Measurements from ENCODE around the gene ZFP62. TPM values are rescaled to one million over a fixed set of nuclear protein-coding genes. Genes with fewer than 3 reads are reported as not detected.

ZFP62 gene
- 34.8 and 38.5 TPM in 2 replicates for total RNA-seq (2021; fragmentation: NEBNext Ultra II Directional; extraction: Animal tissue kit (Norgen Biotek cat#: 25700))
- 5.4 and 9.3 TPM in 2 replicates for polyA plus RNA-seq (2011; rRNA removed)
- 16.6 TPM for polyA plus RNA-seq (2011; cell fraction: cytosol; rRNA removed)
- polyA plus RNA-seq (2011; cell fraction: nucleus; rRNA removed): 11.9 TPM
- 22.4 to 34.9 TPM (median 24.3 TPM) in 4 replicates for polyA plus RNA-seq (2012, experiment 1 of 2)
- polyA plus RNA-seq (2012, experiment 2 of 2): 1.7 TPM
- polyA plus RNA-seq (2013, experiment 1 of 2): 28.3 TPM
- polyA plus RNA-seq (2013, experiment 2 of 2): 30.5 TPM
- 18.4 and 23.3 TPM in 2 replicates for polyA minus RNA-seq (2011; rRNA and poly(A)+ RNA removed)
- 19.0 TPM for polyA minus RNA-seq (2011; cell fraction: cytosol; rRNA and poly(A)+ RNA removed)
- 34.6 TPM for polyA minus RNA-seq (2011; cell fraction: nucleus; rRNA and poly(A)+ RNA removed)
- long read RNA-seq, experiment 1, partial matches to known transcripts: 2 of 12 reads
- long read RNA-seq, experiment 1, other reads (novel, unspliced or antisense): 10 of 12 reads
- long read RNA-seq, experiment 2, partial matches to known transcripts: 0 of 6 reads
- long read RNA-seq, experiment 2, other reads (novel, unspliced or antisense): 4 of 6 reads

DNA sequence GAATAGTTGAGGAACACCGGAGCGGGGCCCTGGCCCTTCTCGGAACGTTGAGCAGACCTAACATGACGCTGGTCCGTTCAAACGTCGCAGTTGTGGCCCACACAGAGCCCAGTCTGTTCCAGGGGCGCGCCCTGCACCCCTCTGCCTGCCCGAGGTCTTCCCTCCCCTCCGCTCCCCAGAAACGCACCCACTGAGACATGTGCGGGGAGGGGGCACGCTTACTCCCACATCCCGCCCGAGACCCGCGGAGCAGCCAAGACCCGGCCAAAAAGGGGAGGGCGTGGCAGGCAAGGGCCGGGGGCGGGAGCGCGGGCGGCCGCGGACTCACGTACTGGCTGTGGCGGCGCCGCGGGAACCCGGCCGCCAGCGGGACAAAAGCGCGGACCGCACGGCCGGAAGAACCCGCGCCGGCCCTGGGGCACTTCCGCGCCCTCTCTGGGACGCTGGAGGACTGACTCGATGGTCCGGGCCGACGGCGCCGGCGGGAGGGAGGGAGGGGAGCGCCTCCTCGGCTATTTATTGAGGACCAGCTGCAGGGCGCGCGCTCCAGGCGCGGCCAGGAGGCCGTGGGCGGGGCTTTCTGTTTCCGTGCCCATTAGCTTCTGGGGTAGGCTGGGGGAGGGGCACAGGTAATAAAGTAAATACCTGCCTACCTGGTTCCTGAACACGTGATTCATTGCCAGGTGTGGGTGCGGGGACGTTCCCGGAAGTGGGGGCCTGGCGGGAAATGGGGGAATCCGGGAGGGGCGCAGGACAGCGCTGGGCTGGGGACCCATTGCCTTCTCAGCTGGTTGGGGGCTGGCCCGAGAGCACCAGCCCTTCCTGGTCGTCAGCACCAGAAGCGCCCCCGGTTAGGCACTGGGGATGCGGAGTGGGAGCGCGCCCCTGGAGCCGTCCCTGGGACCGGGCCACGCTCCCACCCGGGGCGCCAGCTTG is at the start of gene ZFP62:
Gene ZFP62, minus strand, starts transcription at position 390 of the 936 bp plus-strand sequence. Its CDS starts 57 bp downstream, at position 333.
- no peak for FAIRE-seq
- Histone ChIP-seq H3K79me2 (ENCODE audit: control insufficient read depth in 1 of 2, insufficient read depth in 2 of 2, low read length in 2 of 2) (peaks cover 0 to 25% of the 10 kb centered on the region in 2 experiments; a peak in 2 of 4 replicates), H3K36me3 (ENCODE audit: control insufficient read depth in 2 of 4, insufficient read depth in 4 of 4, low read length in 3 of 4) (peaks cover 0 to 3% (median under 1%) of the 10 kb centered on the region in 4 experiments; a peak in 5 of 8 replicates), H2AFZ (ENCODE audit: low read length) (peak within 1 kb of the TSS; percentile 85), H3K9me3 (ENCODE audit: insufficient read depth in 2 of 2, low read depth in 1 of 2, low read length in 1 of 2) (no peaks in the 10 kb centered on the region), H3K18ac (ENCODE audit: extremely low read depth, low read length) (peak within 1 kb of the TSS; percentile 64), H3K79me1 (ENCODE audit: low read depth, low read length) (no peaks in the 10 kb centered on the region), H4K8ac (ENCODE audit: extremely low read depth, insufficient read depth, low read length) (peak within 1 kb of the TSS; percentile 98), H4K91ac (replicated peaks; ENCODE audit: insufficient read length, low read length) (peak within 1 kb of the TSS; percentile 94), H3K4ac (replicated peaks; ENCODE audit: insufficient read length, low read depth, low read length) (peak within 1 kb of the TSS; percentile 44), H2AK5ac (ENCODE audit: low read depth, low read length) (no peak within 1 kb of the TSS), H3K9ac (replicated peaks in 1 of 4; ENCODE audit: extremely low read depth in 1 of 4, low read depth in 3 of 4, low read length in 3 of 4) (peak within 1 kb of the TSS; percentile 57 to 92 (median 85)), H2BK20ac (ENCODE audit: low read length) (no peak within 1 kb of the TSS), H3K4me1 (replicated peaks in 1 of 4; ENCODE audit: control insufficient read depth in 3 of 4, insufficient read depth in 4 of 4, low read length in 3 of 4) (peaks cover 0 to 8% (median 0%) of the 10 kb centered on the region in 4 experiments; a peak in 2 of 7 replicates), H3K56ac (replicated peaks; ENCODE audit: insufficient read length, low read depth, low read length) (peak within 1 kb of the TSS; percentile 98), H2BK15ac (ENCODE audit: low read length) (no peak within 1 kb of the TSS), H3K4me3 (ENCODE audit: extremely low read depth in 1 of 4, insufficient read depth in 2 of 4, low read depth in 3 of 4, low read length in 4 of 4) (peak within 1 kb of the TSS; percentile 69 to 98 (median 88)), H3K14ac (ENCODE audit: insufficient read length) (no peak within 1 kb of the TSS), H2BK5ac (ENCODE audit: low read depth, low read length) (peak within 1 kb of the TSS; percentile 89; the same call in 1 of the 2 replicates), H3K27me3 (replicated peaks in 1 of 4; ENCODE audit: control insufficient read depth in 3 of 4, extremely low read depth in 1 of 4, insufficient read depth in 3 of 4, low read length in 3 of 4) (no peaks in the 10 kb centered on the region), H3K27ac (ENCODE audit: low read depth, low read length) (peak within 1 kb of the TSS; percentile 80; the same call in 1 of the 2 replicates), H2BK12ac (ENCODE audit: low read depth, low read length) (0 out of 2 replicates have a peak within 1 kb of the TSS, but pooled peaks have one; percentile 29), H4K20me1 (replicated peaks in 1 of 2; ENCODE audit: control insufficient read depth in 1 of 2, insufficient read depth in 2 of 2, low read length in 2 of 2) (peaks cover 2 to 5% of the 10 kb centered on the region in 2 experiments), H3K4me2 (ENCODE audit: insufficient read depth in 1 of 2, low read depth in 2 of 2, low read length in 2 of 2) (peak within 1 kb of the TSS; percentile 68 to 74), H4K5ac (ENCODE audit: insufficient read length, low read depth, low read length) (peak within 1 kb of the TSS; percentile 92), H3K23me2 (ENCODE audit: low read depth, low read length) (peaks cover 2% of the 10 kb centered on the region; the same call in 1 of the 2 replicates), H2BK120ac (replicated peaks; ENCODE audit: low read depth, low read length) (peak within 1 kb of the TSS; percentile 65), H3K23ac (ENCODE audit: insufficient read length) (no peak within 1 kb of the TSS)
- 2% methylated on average over 39 of the region's 84 CpGs; no CpG with 5 or more reads in 1 of the 2 experiments for WGBS, 2 experiments (ENCODE audit: extremely low coverage in 1 of 2, insufficient coverage in 1 of 2, insufficient read length in 1 of 2, insufficient replicate concordance in 2 of 2, low coverage in 1 of 2, low lambda C conversion rate in 2 of 2, missing lambda C conversion rate in 1 of 2)
- ChIA-PET CTCF (ENCODE audit: partially characterized antibody) (interaction anchor here (0.6 to 3.5 kb wide), 7 partner anchors 8 to 299 kb away, joined by 3 to 14 read pairs (median 3); no protein-coding TSS in a partner anchor), POLR2A (ENCODE audit: partially characterized antibody) (interaction anchor here (0.6 to 3.5 kb wide), 9 partner anchors 31 to 304 kb away, joined by 3 to 12 read pairs (median 5); no protein-coding TSS in a partner anchor)
- DNase-seq (ENCODE audit: low read depth in 1 of 2, low spot score in 2 of 2): peak; percentile 88 to 95
- TF ChIP-seq GABPA (IDR thresholded peaks at IDR 0.05; ENCODE audit: borderline replicate concordance, insufficient read depth, low read length) (peak; percentile 83; the same call in 1 of the 2 replicates), POU5F1 (IDR thresholded peaks at IDR 0.05; ENCODE audit: low read depth, low read length) (no peak), NANOG (IDR thresholded peaks at IDR 0.05; ENCODE audit: insufficient read depth, low read depth, low read length, poor library complexity, severe bottlenecking) (no peak), EZH2 (IDR thresholded peaks at IDR 0.05; ENCODE audit: low read depth, low read length, severe bottlenecking) (no peak), RAD21 (IDR thresholded peaks at IDR 0.05 in 1 of 2, conservative IDR thresholded peaks at IDR 0.05 in 1 of 2; ENCODE audit: low read depth in 2 of 2, low read length in 2 of 2) (no peak), CBX5 (IDR thresholded peaks at IDR 0.05; ENCODE audit: low read depth, low read length) (no peak)

Measured in H1 (cell line).